Neural progenitor cell (in vitro differentiated cells): ENCODE results near the gene SLC22A23. TPM values are rescaled to one million over a fixed set of nuclear protein-coding genes. Genes with fewer than 3 reads are reported as not detected.

Experiments used
- DNase-seq: peaks from one replicate; pipeline ENCODE4 v3.0.0-alpha.2; 2016; ENCODE audit warnings: low spot score
- H2AFZ ChIP-seq: fragments of 200-600 bp; sonication (generic); replicated peaks from 2 replicates; pipeline ENCODE4 v1.6.1; 2016; ENCODE audit warnings: antibody characterized with exemption
- H3F3A ChIP-seq: fragments of 200-600 bp; sonication (generic); 2 replicates; pipeline ENCODE4 v1.6.1; 2016; ENCODE audit warnings: antibody characterized with exemption, low read depth
- H3K27ac ChIP-seq: fragments of 200-600 bp; sonication (generic); 2 replicates; pipeline ENCODE4 v1.5.1; 2016; ENCODE audit warnings: mild to moderate bottlenecking
- H3K27me3 ChIP-seq: fragments of 200-600 bp; sonication (generic); 2 replicates; pipeline ENCODE4 v1.6.1; 2016; ENCODE audit warnings: mild to moderate bottlenecking, moderate library complexity
- H3K36me3 ChIP-seq: fragments of 200-600 bp; sonication (generic); 2 replicates; pipeline ENCODE4 v1.5.1; 2016
- H3K4me1 ChIP-seq: fragments of 200-600 bp; sonication (generic); 2 replicates; pipeline ENCODE4 v1.6.1; 2016; ENCODE audit warnings: mixed run types
- H3K4me2 ChIP-seq: fragments of 200-600 bp; sonication (generic); 2 replicates; pipeline ENCODE4 v1.6.1; 2016
- H3K4me3 ChIP-seq: fragments of 200-600 bp; sonication (generic); 2 replicates; pipeline ENCODE4 v1.5.1; 2016
- H3K79me2 ChIP-seq: fragments of 200-600 bp; sonication (generic); 2 replicates; pipeline ENCODE4 v1.6.1; 2016; ENCODE audit warnings: low read depth
- H3K9ac ChIP-seq: fragments of 200-600 bp; sonication (generic); 2 replicates; pipeline ENCODE4 v1.6.1; 2016
- H3K9me3 ChIP-seq: fragments of 200-600 bp; sonication (generic); 2 replicates; pipeline ENCODE4 v1.5.1; 2016; ENCODE audit warnings: low read depth
- H4K20me1 ChIP-seq: fragments of 200-600 bp; sonication (generic); 2 replicates; pipeline ENCODE4 v1.6.1; 2016; ENCODE audit warnings: low read depth
- H3K27ac Mint-ChIP-seq: 3 replicates; pipeline ENCODE4 v1.8.0; 2021; ENCODE audit warnings: mixed read lengths
- H3K27me3 Mint-ChIP-seq: 2 replicates; pipeline ENCODE4 v1.8.0; 2022; ENCODE audit warnings: low read depth, mild to moderate bottlenecking, inconsistent platforms, moderate library complexity, mixed read lengths; ENCODE audit not compliant: insufficient read depth
- H3K36me3 Mint-ChIP-seq: 3 replicates; pipeline ENCODE4 v1.8.0; 2021; ENCODE audit warnings: mixed read lengths
- H3K4me1 Mint-ChIP-seq: 3 replicates; pipeline ENCODE4 v1.8.0; 2021; ENCODE audit warnings: mixed read lengths
- H3K4me3 Mint-ChIP-seq: 3 replicates; pipeline ENCODE4 v1.8.0; 2021; ENCODE audit warnings: mild to moderate bottlenecking, moderate library complexity, mixed read lengths
- H3K9me3 Mint-ChIP-seq: 3 replicates; pipeline ENCODE4 v1.8.0; 2020; ENCODE audit warnings: mixed read lengths
- EZH2 ChIP-seq: fragments of 200-600 bp; sonication (generic); IDR thresholded peaks from 2 replicates; pipeline ENCODE4 v1.6.1; 2017; ENCODE audit warnings: antibody characterized with exemption, mild to moderate bottlenecking, moderate library complexity
- EZH2phosphoT487 ChIP-seq: fragments of 200-600 bp; sonication (generic); IDR thresholded peaks from 2 replicates; pipeline ENCODE4 v1.6.1; 2017; ENCODE audit warnings: antibody characterized with exemption
- total RNA-seq: library from RNA; depleted of rRNA; stranded (reverse); fragments of >200 nt; gene quantifications from 2 replicates; pipeline ENCODE4 v1.2.3, GENCODE V29; 2015; ENCODE audit warnings: low replicate concordance
- TF ChIP-seq, protein P1 (sequence below): fragments of 200-600 bp; sonication (generic); IDR thresholded peaks from 2 replicates; pipeline ENCODE4 v1.5.1; 2017; ENCODE audit warnings: antibody characterized with exemption, mild to moderate bottlenecking

SLC22A23 gene
- total RNA-seq, 1 donor from 2014 or later, result 0.99 TPM

DNA sequence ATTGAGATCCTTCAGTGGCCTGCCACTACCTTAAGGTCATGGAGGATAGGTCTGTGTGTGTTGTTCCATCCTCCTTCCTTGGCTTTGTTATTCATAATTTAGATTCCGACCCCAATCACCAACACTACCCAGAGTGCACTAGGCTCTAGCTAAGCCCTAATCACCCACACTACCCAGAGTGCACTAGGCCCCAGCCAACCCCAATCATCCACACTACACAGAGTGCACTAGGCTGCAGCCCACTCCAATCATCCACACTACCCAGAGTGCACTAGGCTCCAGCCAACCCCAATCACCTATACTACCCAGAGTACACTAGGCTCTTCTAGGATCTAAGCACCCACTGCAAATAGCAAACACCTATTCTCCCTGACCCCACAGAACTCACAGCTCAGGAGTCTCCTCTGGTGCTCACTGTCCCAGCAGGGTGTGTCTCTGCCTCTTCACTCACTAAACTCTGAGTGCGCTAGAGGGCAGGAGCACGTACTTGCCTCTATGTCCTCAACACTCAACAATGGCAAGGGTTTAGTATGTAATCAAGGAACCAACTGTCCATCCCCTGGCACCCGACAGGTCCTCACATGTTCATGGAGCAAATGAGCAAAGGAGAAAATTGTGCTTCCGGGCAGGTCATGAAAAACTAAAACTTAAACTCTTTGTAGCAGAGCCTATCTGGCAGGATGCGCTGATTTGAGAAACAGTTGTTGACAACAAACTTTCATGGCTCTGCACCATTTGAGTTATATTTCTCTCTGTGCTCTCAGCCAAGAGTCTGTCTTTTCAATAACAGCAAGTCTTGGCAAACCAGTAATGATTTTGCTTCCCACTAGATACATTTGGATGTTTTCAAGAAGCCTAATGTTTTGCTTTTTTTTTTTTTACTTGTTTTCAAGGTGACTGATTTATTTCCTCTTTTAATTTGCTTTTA, 54.3 kb downstream of the SLC22A23 start:
- H3K79me2 ChIP-seq, result no peaks in the 10 kb centered on the region

GRCh38 chr6:3400162-3400561, 56.7 kb downstream of the SLC22A23 start:
- Histone ChIP-seq H4K20me1 (no peaks in the 10 kb centered on the region), H3K27me3 (no peaks in the 10 kb centered on the region), H3K79me2 (no peaks in the 10 kb centered on the region), H3K27ac (no peak overlapping the region), H3F3A (no peaks in the 10 kb centered on the region), H3K36me3 (no peaks in the 10 kb centered on the region), H2AFZ (no peak overlapping the region), H3K4me1 (peaks cover 7% of the 10 kb centered on the region), H3K4me3 (no peak overlapping the region), H3K9me3 (no peaks in the 10 kb centered on the region), H3K4me2 (no peak overlapping the region), H3K9ac (no peak overlapping the region)
- Mint-ChIP-seq H3K9me3 (no peaks in the 10 kb centered on the region), H3K4me3 (no peak overlapping the region), H3K27me3 (no peaks in the 10 kb centered on the region), H3K4me1 (peaks cover 64% of the 10 kb centered on the region), H3K36me3 (peaks cover 23% of the 10 kb centered on the region), H3K27ac (no peak overlapping the region)
- no peak for DNase-seq
- TF ChIP-seq EZH2phosphoT487 (no peak), EZH2 (no peak)
- TF ChIP-seq, protein P1, sequence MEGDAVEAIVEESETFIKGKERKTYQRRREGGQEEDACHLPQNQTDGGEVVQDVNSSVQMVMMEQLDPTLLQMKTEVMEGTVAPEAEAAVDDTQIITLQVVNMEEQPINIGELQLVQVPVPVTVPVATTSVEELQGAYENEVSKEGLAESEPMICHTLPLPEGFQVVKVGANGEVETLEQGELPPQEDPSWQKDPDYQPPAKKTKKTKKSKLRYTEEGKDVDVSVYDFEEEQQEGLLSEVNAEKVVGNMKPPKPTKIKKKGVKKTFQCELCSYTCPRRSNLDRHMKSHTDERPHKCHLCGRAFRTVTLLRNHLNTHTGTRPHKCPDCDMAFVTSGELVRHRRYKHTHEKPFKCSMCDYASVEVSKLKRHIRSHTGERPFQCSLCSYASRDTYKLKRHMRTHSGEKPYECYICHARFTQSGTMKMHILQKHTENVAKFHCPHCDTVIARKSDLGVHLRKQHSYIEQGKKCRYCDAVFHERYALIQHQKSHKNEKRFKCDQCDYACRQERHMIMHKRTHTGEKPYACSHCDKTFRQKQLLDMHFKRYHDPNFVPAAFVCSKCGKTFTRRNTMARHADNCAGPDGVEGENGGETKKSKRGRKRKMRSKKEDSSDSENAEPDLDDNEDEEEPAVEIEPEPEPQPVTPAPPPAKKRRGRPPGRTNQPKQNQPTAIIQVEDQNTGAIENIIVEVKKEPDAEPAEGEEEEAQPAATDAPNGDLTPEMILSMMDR, result no peak

More for the DNA sequence above, 54.3 kb downstream of the SLC22A23 start:
- no peak overlapping the region for H3K9ac ChIP-seq
- peaks cover 7% of the 10 kb centered on the region for H3K4me1 ChIP-seq
- no peak overlapping the region for H3K4me3 ChIP-seq
- Mint-ChIP-seq H3K4me3 (no peak overlapping the region), H3K4me1 (peaks cover 69% of the 10 kb centered on the region), H3K9me3 (no peaks in the 10 kb centered on the region), H3K36me3 (peaks cover 26% of the 10 kb centered on the region), H3K27me3 (no peaks in the 10 kb centered on the region), H3K27ac (peak overlapping the region; percentile 14)
- TF ChIP-seq EZH2, result no peak
- no peak overlapping the region for H3K27ac ChIP-seq
- no peaks in the 10 kb centered on the region for H3K36me3 ChIP-seq
- H2AFZ ChIP-seq, result no peak overlapping the region
- H3K9me3 ChIP-seq, result no peaks in the 10 kb centered on the region
- no peaks in the 10 kb centered on the region for H3K27me3 ChIP-seq
- no peaks in the 10 kb centered on the region for H4K20me1 ChIP-seq
- H3F3A ChIP-seq, result no peaks in the 10 kb centered on the region
- no peak for DNase-seq
- no peak overlapping the region for H3K4me2 ChIP-seq

DNA sequence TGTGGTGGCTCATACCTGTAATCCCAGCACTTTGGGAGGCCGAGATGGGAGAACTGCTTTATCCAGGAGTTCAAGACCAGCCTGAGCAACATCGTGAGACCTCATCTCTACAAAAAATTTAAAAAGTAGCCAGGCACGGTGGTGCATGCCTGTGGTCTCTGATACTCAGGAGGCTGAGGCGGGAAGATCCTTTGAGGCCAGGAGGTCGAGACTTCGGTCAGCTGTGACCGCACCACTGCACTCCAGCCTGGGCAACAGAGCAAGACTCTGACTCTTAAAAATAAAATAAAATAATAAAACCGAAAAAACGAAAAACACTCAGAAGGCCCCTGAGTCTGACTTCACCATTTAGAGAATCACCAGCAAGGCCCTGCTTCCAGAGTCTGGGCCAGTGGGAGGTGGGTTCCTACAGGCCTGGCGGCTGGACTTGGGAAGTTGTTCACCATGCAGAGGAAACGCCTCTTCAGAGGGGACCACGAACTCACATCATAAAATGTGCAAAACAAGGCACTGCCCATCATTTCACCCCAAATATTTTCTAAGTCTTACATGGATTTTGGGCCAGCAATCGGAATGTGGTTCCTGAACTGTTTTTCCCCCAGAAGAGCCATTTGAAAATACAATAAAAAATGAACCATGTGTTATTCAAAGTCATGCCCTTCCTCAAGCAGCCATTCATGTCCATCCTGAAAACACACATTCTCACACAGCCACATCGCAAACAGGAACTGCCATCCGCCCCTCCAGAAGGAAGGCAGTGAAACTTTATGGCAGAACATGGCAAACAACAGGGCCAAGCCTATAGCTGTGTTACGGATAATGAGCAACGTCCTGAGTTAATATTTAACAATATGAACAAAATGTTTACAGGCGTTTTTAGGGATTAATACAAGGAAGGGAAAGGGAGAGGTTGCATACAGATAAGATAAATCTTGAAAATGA, 57.8 kb downstream of the SLC22A23 start:
- Histone ChIP-seq H4K20me1 (no peaks in the 10 kb centered on the region), H3K36me3 (no peaks in the 10 kb centered on the region), H3K4me1 (peaks cover 10% of the 10 kb centered on the region), H3F3A (no peaks in the 10 kb centered on the region), H3K79me2 (no peaks in the 10 kb centered on the region), H3K4me3 (no peak overlapping the region), H2AFZ (no peak overlapping the region), H3K9ac (no peak overlapping the region), H3K9me3 (no peaks in the 10 kb centered on the region), H3K27me3 (no peaks in the 10 kb centered on the region), H3K27ac (no peak overlapping the region), H3K4me2 (no peak overlapping the region)
- Mint-ChIP-seq H3K27ac (peak overlapping the region; percentile 44), H3K4me1 (peaks cover 57% of the 10 kb centered on the region), H3K27me3 (no peaks in the 10 kb centered on the region), H3K4me3 (no peak overlapping the region), H3K9me3 (no peaks in the 10 kb centered on the region), H3K36me3 (peaks cover 25% of the 10 kb centered on the region)
- DNase-seq, result no peak
- TF ChIP-seq, protein P1, result no peak
- no peak for TF ChIP-seq EZH2
